Measurements from ENCODE around the gene AFAP1L1.

AFAP1L1 gene

GRCh38 chr5:149314571-149315111 lies 43.0 kb downstream of the AFAP1L1 start:
- no peak for DNase-seq (ENCODE audit: low read depth)

GRCh38 chr5:149315753-149316152 lies 44.1 kb downstream of the AFAP1L1 start:
- no peak for DNase-seq (ENCODE audit: low read depth)

GRCh38 chr5:149317281-149318048 lies 45.8 kb downstream of the AFAP1L1 start:
- no peak for DNase-seq (ENCODE audit: low read depth)

GRCh38 chr5:149319174-149319573 lies 47.5 kb downstream of the AFAP1L1 start:
- no peak for DNase-seq (ENCODE audit: low read depth)

- DNase-seq (ENCODE audit: low read depth) = peak; percentile 95
Measured at GRCh38 chr5:149320791-149321330, 49.2 kb downstream of the AFAP1L1 start.

GRCh38 chr5:149322518-149322917 lies 50.9 kb downstream of the AFAP1L1 start:
- DNase-seq (ENCODE audit: low read depth) = no peak

- no peak for DNase-seq (ENCODE audit: low read depth)
Measured at GRCh38 chr5:149323210-149323609, 51.6 kb downstream of the AFAP1L1 start.

- DNase-seq (ENCODE audit: low read depth) = no peak
Measured at GRCh38 chr5:149323621-149324205, 52.1 kb downstream of the AFAP1L1 start.

- no peak for DNase-seq (ENCODE audit: low read depth)
Measured at GRCh38 chr5:149324641-149325040, 53.0 kb downstream of the AFAP1L1 start.

- no peak for DNase-seq (ENCODE audit: low read depth)
Measured at GRCh38 chr5:149325166-149325735, 53.6 kb downstream of the AFAP1L1 start.

GRCh38 chr5:149325894-149326293 lies 54.2 kb downstream of the AFAP1L1 start:
- DNase-seq (ENCODE audit: low read depth) = no peak

- no peak for DNase-seq (ENCODE audit: low read depth)
Measured at GRCh38 chr5:149326611-149327010, 55.0 kb downstream of the AFAP1L1 start.

GRCh38 chr5:149328177-149328576 lies 56.5 kb downstream of the AFAP1L1 start:
- DNase-seq (ENCODE audit: low read depth) = no peak

GRCh38 chr5:149333711-149334443 lies 62.2 kb downstream of the AFAP1L1 start:
- DNase-seq (ENCODE audit: low read depth) = no peak

GRCh38 chr5:149337736-149338135 lies 66.1 kb downstream of the AFAP1L1 start:
- DNase-seq (ENCODE audit: low read depth) = no peak

- no peak for DNase-seq (ENCODE audit: low read depth)
Measured at GRCh38 chr5:149338364-149338763, 66.7 kb downstream of the AFAP1L1 start.

GRCh38 chr5:149340920-149341319 lies 69.3 kb downstream of the AFAP1L1 start:
- DNase-seq (ENCODE audit: low read depth) = no peak

GRCh38 chr5:149341876-149342275 lies 70.2 kb downstream of the AFAP1L1 start:
- DNase-seq (ENCODE audit: low read depth) = no peak

GRCh38 chr5:149344151-149344550 lies 72.5 kb downstream of the AFAP1L1 start:
- DNase-seq (ENCODE audit: low read depth) = no peak

GRCh38 chr5:149345147-149345891 lies 73.7 kb downstream of the AFAP1L1 start, which contains the start of gene GRPEL2:
TSS of gene GRPEL2 (plus strand) at chr5:149345499. CDS start at chr5:149345540, 41 bp downstream.
- peak; percentile 94 for DNase-seq (ENCODE audit: low read depth)

- no peak for DNase-seq (ENCODE audit: low read depth)
Measured at GRCh38 chr5:149345892-149346222, 74.2 kb downstream of the AFAP1L1 start.

Measured in GM04504 (cell line).